PC-3 (cell line): ENCODE data around the gene RCBTB2.
"Not testable (repeated sequence)": the region's sequence is repeated elsewhere in the genome, so short reads cannot be mapped to it uniquely, and the experiment has no call there.

Source experiments
- EZH2 ChIP-seq: fragments of 300-600 bp; sonication (generic); IDR thresholded peaks from one replicate; pipeline ENCODE4 v1.6.1; 2017; ENCODE audit warnings: antibody characterized with exemption, mild to moderate bottlenecking, low read length; ENCODE audit not compliant: unreplicated experiment
- TF ChIP-seq, protein P1 (sequence below): fragments of 300-600 bp; sonication (generic); conservative IDR thresholded peaks from 2 replicates; pipeline ENCODE4 v1.5.1; 2017; ENCODE audit warnings: antibody characterized with exemption, low read depth, mild to moderate bottlenecking, low read length

GRCh38 chr13:48579919-48580180 lies 47.0 kb upstream of the RCBTB2 start:
- TF ChIP-seq, protein P1, sequence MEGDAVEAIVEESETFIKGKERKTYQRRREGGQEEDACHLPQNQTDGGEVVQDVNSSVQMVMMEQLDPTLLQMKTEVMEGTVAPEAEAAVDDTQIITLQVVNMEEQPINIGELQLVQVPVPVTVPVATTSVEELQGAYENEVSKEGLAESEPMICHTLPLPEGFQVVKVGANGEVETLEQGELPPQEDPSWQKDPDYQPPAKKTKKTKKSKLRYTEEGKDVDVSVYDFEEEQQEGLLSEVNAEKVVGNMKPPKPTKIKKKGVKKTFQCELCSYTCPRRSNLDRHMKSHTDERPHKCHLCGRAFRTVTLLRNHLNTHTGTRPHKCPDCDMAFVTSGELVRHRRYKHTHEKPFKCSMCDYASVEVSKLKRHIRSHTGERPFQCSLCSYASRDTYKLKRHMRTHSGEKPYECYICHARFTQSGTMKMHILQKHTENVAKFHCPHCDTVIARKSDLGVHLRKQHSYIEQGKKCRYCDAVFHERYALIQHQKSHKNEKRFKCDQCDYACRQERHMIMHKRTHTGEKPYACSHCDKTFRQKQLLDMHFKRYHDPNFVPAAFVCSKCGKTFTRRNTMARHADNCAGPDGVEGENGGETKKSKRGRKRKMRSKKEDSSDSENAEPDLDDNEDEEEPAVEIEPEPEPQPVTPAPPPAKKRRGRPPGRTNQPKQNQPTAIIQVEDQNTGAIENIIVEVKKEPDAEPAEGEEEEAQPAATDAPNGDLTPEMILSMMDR, result not testable (repeated sequence)
- not testable (repeated sequence) for TF ChIP-seq EZH2
